HG03280 (cell line): Measurements from ENCODE around the gene TUBB6.
A peak's percentile ranks its signal among the peaks of the same experiment; 100 is the strongest.

ENCODE experiments used
- ATAC-seq: cut with Tn5 transposase; IDR thresholded peaks from one replicate; pipeline ENCODE4 v1.9.1; 2021; ENCODE audit warnings: mild to moderate bottlenecking, moderate library complexity; ENCODE audit not compliant: unreplicated experiment

TUBB6 gene

GRCh38 chr18:12313530-12314245 lies 5.6 kb downstream of the TUBB6 start:
- ATAC-seq = no peak

GRCh38 chr18:12314591-12315305 lies 6.7 kb downstream of the TUBB6 start:
- no peak for ATAC-seq

GRCh38 chr18:12315490-12315889 lies 7.4 kb downstream of the TUBB6 start:
- ATAC-seq = no peak

GRCh38 chr18:12315911-12316310 lies 7.9 kb downstream of the TUBB6 start:
- no peak for ATAC-seq

- no peak for ATAC-seq
Measured at GRCh38 chr18:12317664-12318333, 9.8 kb downstream of the TUBB6 start.

GRCh38 chr18:12318334-12318697 lies 10.3 kb downstream of the TUBB6 start:
- ATAC-seq = no peak

- no peak for ATAC-seq
Measured at GRCh38 chr18:12318857-12319256, 10.8 kb downstream of the TUBB6 start.

GRCh38 chr18:12321333-12321732 lies 13.3 kb downstream of the TUBB6 start:
- no peak for ATAC-seq

- no peak for ATAC-seq
Measured at GRCh38 chr18:12324991-12325725, 17.1 kb downstream of the TUBB6 start.

- ATAC-seq = no peak
Measured at GRCh38 chr18:12325726-12326245, 17.7 kb downstream of the TUBB6 start.

GRCh38 chr18:12326711-12327460 lies 18.8 kb downstream of the TUBB6 start:
- no peak for ATAC-seq

GRCh38 chr18:12327510-12328178 lies 19.6 kb downstream of the TUBB6 start:
- ATAC-seq = peak; percentile 59

GRCh38 chr18:12328179-12328823 lies 20.3 kb downstream of the TUBB6 start:
- no peak for ATAC-seq

GRCh38 chr18:12329125-12329698 lies 21.2 kb downstream of the TUBB6 start:
- no peak for ATAC-seq

GRCh38 chr18:12330766-12331165 lies 22.7 kb downstream of the TUBB6 start:
- ATAC-seq = no peak

- no peak for ATAC-seq
Measured at GRCh38 chr18:12333506-12334290, 25.7 kb downstream of the TUBB6 start.

- no peak for ATAC-seq
Measured at GRCh38 chr18:12334366-12334808, 26.3 kb downstream of the TUBB6 start.

GRCh38 chr18:12334863-12335262 lies 26.8 kb downstream of the TUBB6 start:
- no peak for ATAC-seq
